ENCODE data around the gene SNX13. TPM values are rescaled to one million over a fixed set of nuclear protein-coding genes. Genes with fewer than 3 reads are reported as not detected.

The SNX13 gene
- total and polyA plus RNA-seq, 2 of the 4 experiments (the other 2 are of a cell fraction) = 9.0 to 24.9 TPM

GRCh38 chr7:17976952-17977351, 36.7 kb upstream of the SNX13 start:
- Histone ChIP-seq H3K9me3 (ENCODE audit: control insufficient read depth, insufficient read depth, low read length) (no peaks in the 10 kb centered on the region; the same call in 1 of the 2 replicates), H2AK5ac (ENCODE audit: low read depth, low read length) (no peak overlapping the region), H3K14ac (replicated peaks; ENCODE audit: low read depth, low read length) (no peak overlapping the region), H2AFZ (replicated peaks; ENCODE audit: low read length, poor library complexity) (no peak overlapping the region), H3K79me1 (ENCODE audit: low read depth in 1 of 2, low read length in 2 of 2) (no peaks in the 10 kb centered on the region), H3K23ac (ENCODE audit: low read depth, low read length) (no peak overlapping the region), H3K36me3 (ENCODE audit: control insufficient read depth, insufficient read depth, low read length) (no peaks in the 10 kb centered on the region), H4K91ac (ENCODE audit: insufficient read depth, low read depth, low read length) (no peak overlapping the region), H4K8ac (ENCODE audit: low read depth in 2 of 2, low read length in 2 of 2) (no peak overlapping the region), H3K4me3 (ENCODE audit: insufficient read depth, low read depth, low read length) (no peak overlapping the region), H3K18ac (ENCODE audit: low read depth, low read length) (no peak overlapping the region), H3K9me1 (ENCODE audit: insufficient read depth, low read length) (no peaks in the 10 kb centered on the region), H4K5ac (ENCODE audit: low read depth, low read length) (no peak overlapping the region), H3K27me3 (ENCODE audit: control insufficient read depth, insufficient read depth, low read length) (no peaks in the 10 kb centered on the region), H2BK20ac (ENCODE audit: low read depth, low read length) (no peak overlapping the region), H3K4me1 (ENCODE audit: control insufficient read depth, insufficient read depth, low read length) (no peaks in the 10 kb centered on the region), H2BK15ac (ENCODE audit: low read depth, low read length) (no peak overlapping the region), H3K9ac (ENCODE audit: low read depth, low read length) (no peak overlapping the region), H2BK120ac (ENCODE audit: low read depth, low read length) (no peak overlapping the region), H3K27ac (ENCODE audit: insufficient read depth, low read length) (no peak overlapping the region), H4K20me1 (ENCODE audit: insufficient read depth, low read length) (no peaks in the 10 kb centered on the region), H3K56ac (ENCODE audit: extremely low read depth, insufficient read depth, low read length) (no peak overlapping the region), H3K4ac (ENCODE audit: low read depth, low read length) (no peak overlapping the region), H2BK5ac (ENCODE audit: low read depth, low read length, poor library complexity, severe bottlenecking) (no peak overlapping the region), H2AK9ac (replicated peaks; ENCODE audit: low read depth, low read length, poor library complexity) (no peak overlapping the region), H3K4me2 (ENCODE audit: low read depth, low read length) (no peak overlapping the region)
- ChIA-PET CTCF (no interaction called here), POLR2A (ENCODE audit: unreplicated experiment) (no interaction called here)
- no peak for TF ChIP-seq MXI1 (IDR thresholded peaks at IDR 0.05; ENCODE audit: borderline replicate concordance, low read depth, low read length)
- TF ChIP-seq NFE2L2 (IDR thresholded peaks at IDR 0.05; ENCODE audit: low read depth, low read length) = no peak
- TF ChIP-seq, protein P1, sequence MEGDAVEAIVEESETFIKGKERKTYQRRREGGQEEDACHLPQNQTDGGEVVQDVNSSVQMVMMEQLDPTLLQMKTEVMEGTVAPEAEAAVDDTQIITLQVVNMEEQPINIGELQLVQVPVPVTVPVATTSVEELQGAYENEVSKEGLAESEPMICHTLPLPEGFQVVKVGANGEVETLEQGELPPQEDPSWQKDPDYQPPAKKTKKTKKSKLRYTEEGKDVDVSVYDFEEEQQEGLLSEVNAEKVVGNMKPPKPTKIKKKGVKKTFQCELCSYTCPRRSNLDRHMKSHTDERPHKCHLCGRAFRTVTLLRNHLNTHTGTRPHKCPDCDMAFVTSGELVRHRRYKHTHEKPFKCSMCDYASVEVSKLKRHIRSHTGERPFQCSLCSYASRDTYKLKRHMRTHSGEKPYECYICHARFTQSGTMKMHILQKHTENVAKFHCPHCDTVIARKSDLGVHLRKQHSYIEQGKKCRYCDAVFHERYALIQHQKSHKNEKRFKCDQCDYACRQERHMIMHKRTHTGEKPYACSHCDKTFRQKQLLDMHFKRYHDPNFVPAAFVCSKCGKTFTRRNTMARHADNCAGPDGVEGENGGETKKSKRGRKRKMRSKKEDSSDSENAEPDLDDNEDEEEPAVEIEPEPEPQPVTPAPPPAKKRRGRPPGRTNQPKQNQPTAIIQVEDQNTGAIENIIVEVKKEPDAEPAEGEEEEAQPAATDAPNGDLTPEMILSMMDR (conservative IDR thresholded peaks at IDR 0.05; ENCODE audit: low read depth, low read length) = no peak
- TF ChIP-seq RFX5 (IDR thresholded peaks at IDR 0.05; ENCODE audit: low read depth, low read length) = no peak
- no peak for TF ChIP-seq RCOR1 (IDR thresholded peaks at IDR 0.05; ENCODE audit: insufficient replicate concordance, low read length)
- no peak for TF ChIP-seq MAZ (IDR thresholded peaks at IDR 0.05; ENCODE audit: borderline replicate concordance, low read depth, low read length)
- no peak for TF ChIP-seq CEBPB (IDR thresholded peaks at IDR 0.05; ENCODE audit: low read depth, low read length)
- TF ChIP-seq FOS (IDR thresholded peaks at IDR 0.05; ENCODE audit: low read depth, low read length) = no peak
- TF ChIP-seq POLR2A (IDR thresholded peaks at IDR 0.05; ENCODE audit: low read depth, low read length) = no peak
- TF ChIP-seq, protein P2, sequence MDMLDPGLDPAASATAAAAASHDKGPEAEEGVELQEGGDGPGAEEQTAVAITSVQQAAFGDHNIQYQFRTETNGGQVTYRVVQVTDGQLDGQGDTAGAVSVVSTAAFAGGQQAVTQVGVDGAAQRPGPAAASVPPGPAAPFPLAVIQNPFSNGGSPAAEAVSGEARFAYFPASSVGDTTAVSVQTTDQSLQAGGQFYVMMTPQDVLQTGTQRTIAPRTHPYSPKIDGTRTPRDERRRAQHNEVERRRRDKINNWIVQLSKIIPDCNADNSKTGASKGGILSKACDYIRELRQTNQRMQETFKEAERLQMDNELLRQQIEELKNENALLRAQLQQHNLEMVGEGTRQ (IDR thresholded peaks at IDR 0.05; ENCODE audit: low read depth, low read length) = no peak
- no peak for TF ChIP-seq RAD21 (IDR thresholded peaks at IDR 0.05; ENCODE audit: low read length)
- TF ChIP-seq, protein P3, sequence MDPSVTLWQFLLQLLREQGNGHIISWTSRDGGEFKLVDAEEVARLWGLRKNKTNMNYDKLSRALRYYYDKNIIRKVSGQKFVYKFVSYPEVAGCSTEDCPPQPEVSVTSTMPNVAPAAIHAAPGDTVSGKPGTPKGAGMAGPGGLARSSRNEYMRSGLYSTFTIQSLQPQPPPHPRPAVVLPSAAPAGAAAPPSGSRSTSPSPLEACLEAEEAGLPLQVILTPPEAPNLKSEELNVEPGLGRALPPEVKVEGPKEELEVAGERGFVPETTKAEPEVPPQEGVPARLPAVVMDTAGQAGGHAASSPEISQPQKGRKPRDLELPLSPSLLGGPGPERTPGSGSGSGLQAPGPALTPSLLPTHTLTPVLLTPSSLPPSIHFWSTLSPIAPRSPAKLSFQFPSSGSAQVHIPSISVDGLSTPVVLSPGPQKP (IDR thresholded peaks at IDR 0.05; ENCODE audit: borderline replicate concordance, low read depth, low read length) = no peak
- no TSS peak for BruUV-seq (replicated peaks)
- intact Hi-C loops (cut with micrococcal nuclease) (loop anchor here (10.0 kb wide), 1 partner anchor 118 kb away; no protein-coding TSS in a partner anchor), in situ Hi-C loops (cut with MboI; ENCODE audit: low sequenced_read_pairs) (no loop called here), dilution Hi-C loops (cut with HindIII; ENCODE audit: low sequenced_read_pairs, unreplicated experiment) (no loop called here)
- no peak for DNase-seq
- ATAC-seq (ENCODE audit: low read depth) = no peak
- no CpG with 5 or more reads among the region's 2 CpGs for WGBS, 2 experiments (ENCODE audit: extremely low coverage in 2 of 2, insufficient read length in 1 of 2)
